ENCODE measurements around the gene TAS2R60. TPM values are rescaled to one million over a fixed set of nuclear protein-coding genes. Genes with fewer than 3 reads are reported as not detected.

TAS2R60 gene
- total and polyA plus RNA-seq, 2 of the 8 experiments (the other 6 are each of a cell fraction or from before 2014, with no cell fraction given) = 0.15 to 0.32 TPM

- TF ChIP-seq YY1 (IDR thresholded peaks at IDR 0.05; ENCODE audit: low read depth, low read length) (no peak), ATF2 (IDR thresholded peaks at IDR 0.05; ENCODE audit: low read length) (no peak), CHD7 (IDR thresholded peaks at IDR 0.05; ENCODE audit: insufficient replicate concordance, low read length) (no peak), PHF8 (conservative IDR thresholded peaks at IDR 0.05; ENCODE audit: low read depth, low read length) (no peak)
These were observed 35.7 kb upstream of the TAS2R60 start (continued) for GRCh38 chr7:143407287-143408251.
